NT2/D1 (cell line): ENCODE results near the gene MED26.

Experiments
- SUZ12 ChIP-seq: IDR thresholded peaks from 2 replicates; pipeline ENCODE4 v1.6.1; 2011; ENCODE audit not compliant: insufficient read length, insufficient read depth; ENCODE audit errors: extremely low read depth
- ZNF274 ChIP-seq: IDR thresholded peaks from 2 replicates; pipeline ENCODE4 v1.6.1; 2011; ENCODE audit warnings: mild to moderate bottlenecking, low read depth, low read length

DNA sequence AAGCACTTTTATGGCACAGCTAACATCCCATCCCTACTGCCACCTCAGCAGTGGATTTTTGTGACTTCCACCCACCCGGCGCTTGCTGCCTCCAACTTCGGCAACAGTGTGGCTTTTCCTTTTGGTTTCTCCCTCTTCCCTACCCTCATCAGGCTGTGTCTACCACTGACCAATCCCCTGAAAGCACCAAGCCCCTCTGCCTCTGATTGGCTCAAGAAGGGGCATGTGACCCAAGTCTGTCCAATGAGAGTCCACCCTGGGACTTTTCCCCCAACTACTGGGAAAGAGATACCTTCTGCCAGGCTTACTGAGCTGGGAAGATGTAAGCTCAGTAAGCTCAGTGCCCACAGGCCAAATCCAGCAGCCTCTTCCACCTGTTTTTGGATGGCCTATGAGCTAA lies 26.1 kb upstream of the MED26 start:
- TF ChIP-seq ZNF274 (no peak), SUZ12 (no peak)
